Smooth muscle cell of bladder (primary cell): ENCODE results near the gene LIMK1. TPM values are rescaled to one million over a fixed set of nuclear protein-coding genes. Genes with fewer than 3 reads are reported as not detected.

ENCODE experiments used
- total RNA-seq: library from RNA; depleted of rRNA; stranded (reverse); fragments of >200 nt; gene quantifications from 2 replicates; pipeline ENCODE4 v1.2.3, GENCODE V29; 2014

The LIMK1 gene
- total RNA-seq, result 36.6 and 57.0 TPM in 2 replicates

DNA sequence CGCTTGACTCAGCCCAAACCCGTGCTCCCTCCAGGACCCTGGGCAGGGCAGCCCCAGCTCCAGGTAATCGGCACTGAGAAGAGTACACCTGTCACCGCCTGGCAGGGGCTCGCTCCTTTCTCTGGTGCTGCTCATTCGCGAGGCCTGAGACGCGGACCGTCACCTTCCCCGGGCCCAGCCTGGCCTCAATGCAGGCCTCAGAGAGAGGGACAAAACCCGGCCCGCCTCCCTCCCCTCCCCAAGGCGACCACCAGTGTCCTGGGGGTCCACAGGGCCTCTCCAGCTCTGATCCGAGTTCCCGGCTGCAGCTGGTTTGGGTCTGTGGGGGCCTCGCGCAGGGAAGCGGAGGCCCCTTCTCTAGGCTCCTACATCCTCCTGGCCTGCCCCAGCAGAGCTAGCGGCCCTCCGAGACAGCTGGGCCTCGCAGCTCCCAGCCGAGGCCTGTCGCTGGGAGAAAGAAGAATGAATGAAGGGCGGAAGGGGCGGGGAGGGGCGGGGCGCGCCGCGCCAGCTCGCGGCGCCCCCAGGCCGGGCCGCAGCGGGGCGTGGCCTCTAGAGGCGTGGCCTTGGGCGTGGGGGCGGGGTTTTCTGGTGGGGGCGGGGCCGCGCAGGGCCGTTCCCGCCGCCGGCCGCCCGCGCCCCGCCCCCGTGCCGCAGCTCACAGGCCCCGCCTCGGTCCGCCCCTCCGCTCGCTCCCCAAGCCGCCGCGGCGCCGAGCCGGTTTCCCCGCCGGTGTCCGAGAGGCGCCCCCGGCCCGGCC is at the start of gene LIMK1:
Gene LIMK1 (plus strand): TSS at position 688 of the 760 bp plus-strand sequence. CDS start 187 bp downstream, outside the sequence.

Other genes with a start within 250 kb of the LIMK1 start
- gene METTL27, start 241.3 kb upstream of the LIMK1 start, total RNA-seq, result 2.3 and 7.4 TPM in 2 replicates
- not detected in 2 replicates for gene TMEM270, start 222.6 kb upstream of the LIMK1 start, total RNA-seq
- gene ELN, start 55.6 kb upstream of the LIMK1 start, total RNA-seq, result 1.8 and 4.2 TPM in 2 replicates
- gene EIF4H, start 90.6 kb downstream of the LIMK1 start, total RNA-seq, result 358 and 393 TPM in 2 replicates
- 0.14 and 0.55 TPM in 2 replicates for gene LAT2, start 126.2 kb downstream of the LIMK1 start, total RNA-seq
- 8.8 and 9.5 TPM in 2 replicates for gene RFC2, start 170.6 kb downstream of the LIMK1 start, total RNA-seq
- 41.8 and 51.7 TPM in 2 replicates for gene CLIP2, start 205.6 kb downstream of the LIMK1 start, total RNA-seq